Kidney capillary endothelial cell (primary cell): ENCODE results near the gene CSTF1.

Source experiments
- DNase-seq: peaks from one replicate; pipeline ENCODE4 v3.0.0-alpha.2; 2018; ENCODE audit warnings: low spot score

CSTF1 gene

DNA sequence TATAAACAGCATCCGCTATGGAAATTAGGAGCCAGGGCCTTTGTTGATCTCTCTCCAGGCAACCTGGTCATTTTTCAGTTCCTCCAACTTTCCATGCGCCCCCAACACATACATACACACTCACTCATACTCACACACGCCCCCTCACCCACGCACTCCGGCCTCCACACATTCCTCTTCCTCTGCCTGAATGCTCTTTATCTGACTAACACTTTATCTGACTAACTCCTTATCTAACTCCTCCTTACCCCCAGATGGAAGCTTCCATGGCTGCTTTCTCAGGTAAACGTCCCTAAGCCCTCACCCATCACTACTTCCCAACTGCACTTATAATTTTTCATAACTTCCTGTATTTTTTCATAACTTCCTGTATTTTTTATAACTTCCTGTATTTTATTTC lies 37.1 kb downstream of the CSTF1 start:
- peak; percentile 37 for DNase-seq

DNA sequence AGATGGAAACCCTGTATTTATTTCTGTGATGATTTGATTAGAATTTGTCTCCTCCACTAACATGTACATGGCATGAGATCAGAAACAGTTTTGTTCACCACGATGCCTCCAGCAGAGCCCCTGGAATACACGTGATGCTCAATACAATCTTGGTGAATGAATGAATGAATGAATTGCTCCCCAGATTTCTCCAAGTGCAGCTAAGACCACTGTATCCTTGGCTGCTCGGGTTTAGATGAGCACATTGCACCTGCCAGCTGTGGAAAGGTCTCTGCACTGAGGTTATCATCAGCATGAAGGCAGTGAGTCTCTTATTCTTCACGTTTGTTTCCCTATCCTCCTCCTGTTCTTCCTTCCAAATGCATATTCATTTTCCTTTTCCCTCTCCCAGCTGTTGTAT lies 37.5 kb downstream of the CSTF1 start:
- DNase-seq: no peak

DNA sequence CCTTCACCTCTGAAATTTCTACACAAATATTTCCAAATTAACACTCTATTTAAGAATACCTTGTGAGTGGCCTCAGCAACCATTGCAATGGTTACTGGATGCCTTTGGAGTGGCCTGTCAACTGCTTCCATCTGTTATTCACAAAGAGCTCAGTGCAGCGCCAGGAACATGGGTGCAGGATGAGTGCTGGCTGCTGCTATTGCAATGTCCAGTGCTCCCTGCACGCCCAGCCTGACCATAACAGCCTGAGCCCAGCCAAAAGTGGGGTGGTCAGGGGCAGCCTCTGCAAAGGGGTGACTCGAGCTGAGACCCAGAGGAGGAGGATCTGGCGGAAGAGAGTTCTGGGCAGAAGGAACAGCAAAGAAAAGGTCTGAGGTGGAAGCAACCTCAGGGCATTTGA lies 38.0 kb downstream of the CSTF1 start:
- DNase-seq: no peak

DNA sequence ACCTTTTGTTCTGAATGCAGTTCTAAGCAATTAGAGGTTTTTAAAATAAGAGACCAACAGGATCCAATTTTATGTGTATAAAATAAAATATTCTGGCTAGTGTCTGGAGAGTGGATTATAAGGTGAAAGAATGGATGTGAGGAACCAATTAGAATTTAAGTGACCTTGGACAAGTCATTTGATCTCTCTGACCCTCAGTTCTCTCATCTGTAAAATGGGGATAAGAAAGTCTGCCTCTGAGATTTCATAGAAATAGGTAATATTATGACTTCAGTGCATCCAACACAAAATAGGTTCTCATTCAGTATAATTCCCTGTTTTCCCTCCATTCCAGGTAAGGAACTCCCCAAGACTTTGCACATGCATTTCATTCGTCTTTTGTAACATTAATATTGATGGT lies 38.5 kb downstream of the CSTF1 start:
- DNase-seq: no peak

DNA sequence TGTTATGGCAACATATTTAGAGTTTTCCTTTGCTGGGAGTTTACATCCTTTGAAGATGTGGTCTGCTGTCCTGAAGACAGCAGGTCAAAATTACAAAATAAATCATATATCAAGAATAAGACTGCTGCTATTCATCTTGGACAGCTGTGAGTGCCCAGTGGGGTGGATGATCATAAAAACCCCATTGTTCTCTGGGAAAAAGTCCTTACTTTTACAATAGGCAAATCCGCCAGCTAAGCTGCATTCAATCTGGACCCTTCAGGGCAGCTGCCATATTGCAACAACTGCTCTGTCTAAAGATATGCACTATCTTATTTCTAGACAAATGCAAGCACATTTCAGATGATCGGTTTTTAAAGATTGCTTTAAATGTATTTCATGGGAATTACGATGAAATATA lies 39.0 kb downstream of the CSTF1 start:
- no peak for DNase-seq

DNA sequence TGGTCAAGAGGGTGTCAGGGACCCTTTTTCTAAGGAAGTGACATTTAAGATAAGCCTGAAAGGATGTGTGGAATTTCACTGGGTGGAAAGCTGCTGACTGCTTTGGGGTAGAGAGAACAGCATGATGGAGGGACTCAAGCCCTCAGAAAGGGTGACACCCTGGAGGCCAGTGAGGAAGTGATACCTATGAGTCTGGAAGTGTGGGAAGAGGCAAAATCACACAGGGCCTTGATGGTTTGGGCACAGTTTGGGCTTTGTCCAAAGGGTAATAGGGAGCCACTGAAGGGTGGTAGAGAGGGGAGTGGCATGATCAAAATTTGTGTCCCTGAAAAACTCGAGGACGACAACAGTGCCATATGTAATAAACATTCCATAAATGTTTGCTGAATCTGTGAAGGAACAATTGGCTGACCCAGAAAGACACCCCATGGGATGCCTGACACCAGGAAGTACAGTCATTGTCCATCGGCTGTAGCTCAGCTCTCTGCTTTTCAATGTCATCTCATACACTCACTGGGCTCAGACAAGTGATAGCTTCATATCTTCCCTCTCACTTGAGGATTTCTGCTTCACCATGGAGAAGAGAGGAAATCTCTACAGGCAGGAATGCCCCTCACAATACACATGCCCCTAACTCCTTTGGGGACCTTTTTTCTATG lies 40.9 kb downstream of the CSTF1 start:
- no peak for DNase-seq

DNA sequence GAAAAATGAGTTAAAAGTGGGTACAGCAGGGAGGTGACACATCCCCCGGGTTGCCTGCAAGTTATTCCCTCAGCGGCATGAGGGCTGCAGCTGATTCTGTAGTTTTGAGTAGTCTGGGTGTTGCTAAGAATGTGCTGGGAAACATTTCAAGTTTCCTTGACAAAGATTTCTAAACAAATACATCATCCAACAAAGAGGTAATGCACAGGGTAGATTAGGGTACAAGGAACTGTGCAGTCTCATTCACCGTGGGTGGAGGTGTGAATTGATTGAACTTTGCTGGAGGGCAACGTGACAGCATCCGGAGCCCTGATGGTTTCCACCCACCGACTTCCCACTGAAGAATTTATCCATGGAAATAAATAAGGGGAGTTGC lies 41.4 kb downstream of the CSTF1 start:
- no peak for DNase-seq

DNA sequence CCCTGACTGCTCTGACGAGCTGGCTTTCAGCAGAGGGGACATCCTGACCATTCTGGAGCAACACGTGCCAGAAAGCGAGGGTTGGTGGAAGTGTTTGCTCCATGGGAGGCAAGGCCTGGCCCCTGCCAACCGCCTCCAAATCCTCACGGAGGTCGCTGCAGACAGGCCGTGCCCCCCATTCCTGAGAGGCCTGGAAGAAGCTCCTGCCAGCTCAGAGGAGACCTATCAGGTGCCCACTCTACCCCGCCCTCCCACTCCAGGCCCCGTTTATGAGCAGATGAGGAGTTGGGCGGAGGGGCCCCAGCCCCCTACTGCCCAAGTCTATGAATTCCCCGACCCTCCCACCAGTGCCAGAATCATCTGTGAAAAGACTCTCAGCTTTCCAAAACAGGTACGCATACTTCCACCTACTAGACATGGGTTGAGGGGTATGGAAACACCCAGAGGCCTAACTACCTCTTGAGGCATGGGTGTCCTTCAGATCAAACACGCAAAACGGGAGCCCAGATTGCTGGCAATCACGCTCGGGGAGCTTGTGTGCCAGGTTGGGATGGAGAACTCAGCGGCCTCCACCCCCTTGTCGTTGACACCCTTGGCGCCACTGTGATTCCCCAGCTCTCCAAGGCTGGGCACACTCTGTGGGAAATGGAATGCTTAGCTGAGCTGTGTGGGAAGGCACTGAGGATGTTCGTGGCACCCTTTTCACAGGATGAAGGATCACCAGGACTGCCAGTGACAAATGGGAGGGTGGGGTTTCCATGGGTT lies 44.9 kb downstream of the CSTF1 start:
- DNase-seq: no peak

DNA sequence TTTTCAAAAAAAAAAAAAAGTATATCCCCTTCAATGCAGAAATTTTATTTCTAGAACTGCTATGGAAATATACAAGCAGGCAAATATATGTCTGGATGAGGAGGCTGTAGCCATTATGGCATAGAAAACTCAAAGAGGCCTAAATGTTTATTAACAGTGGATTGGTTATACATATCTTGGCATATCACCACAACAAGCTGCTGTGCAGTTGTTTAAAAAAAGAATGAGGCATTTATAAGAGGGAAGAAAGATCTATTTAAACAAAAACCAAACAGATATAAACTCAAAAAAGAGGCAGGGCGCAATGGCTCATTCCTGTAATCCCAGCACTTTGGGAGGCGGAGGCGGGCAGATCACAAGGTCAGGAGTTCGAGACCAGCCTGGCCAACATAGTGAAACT lies 45.8 kb downstream of the CSTF1 start:
- DNase-seq: no peak

DNA sequence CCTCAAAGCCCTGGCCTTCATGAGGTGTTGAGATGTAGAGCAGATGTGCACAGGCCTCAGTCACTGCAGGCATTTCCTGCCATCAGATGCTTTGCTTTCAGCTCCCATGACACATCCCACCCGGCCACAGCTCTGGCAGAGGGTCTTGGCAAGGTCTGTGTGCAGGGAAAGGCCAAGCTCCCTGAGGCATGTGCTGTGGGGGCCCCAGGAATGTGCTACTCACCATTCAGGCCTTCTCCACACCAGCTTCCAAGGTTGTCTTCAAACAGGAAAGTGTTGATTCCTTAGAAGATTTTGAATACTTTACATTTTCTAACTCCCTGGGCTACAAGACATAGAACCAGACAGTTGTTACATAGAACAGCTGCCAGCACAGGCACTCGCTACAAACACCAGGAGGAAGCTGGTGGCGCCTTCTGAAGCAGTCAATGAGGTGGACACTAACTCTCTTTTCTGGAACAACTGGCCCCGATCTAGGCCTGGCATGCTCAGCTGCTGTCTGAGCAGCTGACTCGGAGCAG lies 47.4 kb downstream of the CSTF1 start:
- DNase-seq: peak; percentile 49

DNA sequence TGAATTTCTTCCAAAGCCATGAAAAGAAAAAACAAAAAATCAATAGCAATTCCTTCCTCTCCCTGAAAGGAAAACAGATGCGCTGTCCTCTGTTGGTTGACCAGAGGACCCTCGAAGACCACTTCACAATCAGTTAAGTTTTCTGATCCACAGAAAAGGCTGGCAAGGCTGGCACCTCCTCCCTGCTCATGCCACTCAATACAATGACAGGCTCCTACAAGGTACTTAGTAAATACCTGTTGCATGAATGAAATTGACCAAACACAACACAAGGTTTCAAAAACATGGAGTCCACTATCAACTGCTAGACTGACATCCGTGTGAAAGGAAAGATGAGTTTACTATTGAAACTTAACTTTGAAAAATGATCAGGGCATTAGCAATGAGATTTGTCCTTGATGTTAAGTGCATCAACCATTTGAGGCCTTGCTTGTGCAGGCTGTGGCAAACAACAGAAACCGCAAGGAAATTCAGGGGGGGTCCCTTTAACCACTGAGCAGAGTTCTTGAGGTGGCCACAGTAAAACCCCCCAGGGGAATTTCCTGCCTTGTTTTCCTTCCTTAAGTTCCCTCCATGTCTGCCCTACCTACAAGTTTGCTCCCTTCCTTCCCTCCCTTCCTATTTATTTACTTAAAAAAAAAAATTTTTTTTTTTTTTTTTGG lies 48.0 kb downstream of the CSTF1 start:
- DNase-seq: no peak

DNA sequence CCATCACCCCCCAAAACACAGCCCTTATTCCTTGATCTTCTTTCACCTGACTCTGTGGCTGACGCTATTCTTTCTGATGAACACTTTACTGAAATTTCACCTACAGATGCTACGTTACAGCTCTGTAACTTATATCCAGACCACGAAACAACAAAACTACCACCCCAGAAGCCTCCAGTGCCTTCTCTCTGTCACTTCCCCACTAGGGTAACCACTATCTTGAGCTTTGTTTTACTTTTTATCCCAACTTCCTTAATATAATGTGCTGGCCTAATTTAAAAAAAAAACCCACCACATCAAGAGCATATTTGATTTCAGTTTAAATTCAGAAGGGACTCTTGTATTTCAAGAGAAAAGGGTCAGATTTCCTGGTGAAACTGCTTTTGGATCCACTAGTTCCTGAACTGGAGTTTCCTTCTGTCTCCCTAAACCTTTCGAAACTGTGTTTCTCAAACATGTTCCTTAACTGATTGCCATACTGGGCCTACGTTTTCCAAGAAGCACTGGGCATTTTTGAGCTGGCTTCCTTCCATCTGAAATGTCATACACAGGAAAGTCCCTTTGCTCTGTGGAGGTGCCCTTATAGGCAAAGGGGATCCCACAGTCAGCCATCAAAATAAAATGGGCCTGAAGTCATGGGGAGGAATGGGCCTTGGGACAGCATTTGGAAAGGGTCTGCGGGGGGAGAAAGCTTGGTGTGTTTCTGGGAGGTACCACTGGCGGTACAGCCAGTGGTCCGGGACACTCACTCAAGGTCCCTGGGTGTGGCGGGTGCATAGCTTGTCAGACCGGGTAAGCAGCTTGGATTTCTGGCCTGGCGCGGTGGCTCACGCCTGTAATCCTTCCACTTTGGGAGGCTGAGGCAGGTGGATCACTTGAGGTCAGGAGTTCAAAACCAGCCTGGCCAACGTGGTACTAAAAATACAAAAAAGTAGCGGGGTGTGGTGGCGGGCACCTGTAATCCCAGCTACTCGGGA lies 50.2 kb downstream of the CSTF1 start:
- no peak for DNase-seq

DNA sequence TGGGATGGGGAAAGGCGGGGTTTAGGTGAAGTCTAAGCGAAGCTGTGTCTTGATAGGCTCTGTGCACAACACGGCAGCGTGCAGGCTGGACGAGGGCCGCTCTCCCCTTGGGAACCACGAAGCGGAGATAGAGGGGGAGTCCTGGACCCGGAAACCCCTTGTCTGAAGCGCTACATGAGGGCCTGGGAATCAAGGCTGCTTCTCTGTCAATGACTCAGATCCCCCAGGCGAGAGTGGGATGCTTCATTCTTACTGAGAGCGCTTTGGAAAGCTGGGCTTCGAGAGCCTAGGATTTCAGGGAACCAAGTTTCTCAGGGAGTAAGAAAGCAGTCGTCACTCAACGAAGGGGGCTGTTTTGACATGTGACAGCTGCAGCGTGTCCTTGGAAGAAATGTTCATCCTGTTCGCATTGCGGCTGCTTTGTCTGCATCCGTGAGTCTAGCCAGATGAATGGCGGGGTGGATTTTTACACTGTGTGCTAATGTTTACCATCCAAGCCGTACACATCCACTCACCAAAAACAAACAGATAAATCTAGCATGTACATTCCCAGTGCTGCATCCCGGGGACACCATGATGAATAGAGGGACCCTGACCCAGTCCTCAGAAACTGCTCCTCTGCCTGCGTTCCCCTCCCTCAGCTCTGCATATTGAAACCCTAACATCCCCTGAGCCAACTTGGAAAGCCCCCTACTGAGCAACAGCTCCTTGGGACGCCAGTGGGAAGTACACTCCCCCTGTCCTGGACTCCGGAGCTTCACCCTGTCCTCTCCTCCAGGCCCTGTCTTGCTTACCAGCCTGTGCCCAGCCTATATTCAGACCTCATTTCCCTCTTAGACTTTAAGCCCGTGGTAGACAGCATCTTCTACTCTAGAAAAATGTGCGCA lies 51.5 kb downstream of the CSTF1 start:
- no peak for DNase-seq

DNA sequence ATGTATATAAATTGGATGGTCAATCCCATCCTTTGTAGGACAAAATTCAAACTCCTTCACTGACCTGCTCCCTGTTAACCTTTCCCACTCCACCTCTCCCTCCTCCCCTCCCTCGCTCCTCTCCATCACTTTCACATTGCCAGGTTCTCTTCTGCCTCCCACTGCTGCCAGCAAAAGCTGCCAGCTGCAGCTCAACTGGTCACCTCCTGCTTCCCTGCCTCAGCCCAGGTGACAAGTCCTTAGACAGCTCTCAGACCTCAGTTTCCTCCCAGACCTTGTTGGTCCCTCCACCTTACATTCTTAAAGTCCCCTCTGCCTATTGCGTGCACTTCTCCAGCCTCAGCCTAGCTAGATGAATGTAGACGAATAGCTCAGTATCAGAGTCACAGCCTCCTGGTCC lies 52.7 kb downstream of the CSTF1 start:
- no peak for DNase-seq

DNA sequence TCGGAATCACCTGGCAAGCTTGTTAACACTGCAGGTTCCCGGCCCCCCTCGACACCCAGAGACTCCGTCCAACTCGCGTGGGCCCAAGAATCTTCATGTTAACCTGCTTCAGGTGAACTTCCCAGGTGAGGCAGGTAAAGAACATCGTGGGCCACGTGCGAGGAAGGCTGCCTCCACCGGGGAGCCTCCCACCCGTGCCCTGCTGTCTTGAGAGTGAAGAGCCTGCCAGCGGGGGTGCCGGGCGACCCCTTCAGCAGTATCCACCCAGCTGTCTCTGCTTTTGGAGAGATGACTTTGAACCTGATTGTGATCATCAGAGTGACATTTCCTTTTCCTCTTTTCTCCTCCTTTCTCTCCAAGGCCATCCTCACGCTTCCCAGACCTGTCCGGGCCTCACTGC lies 53.1 kb downstream of the CSTF1 start:
- DNase-seq: no peak

DNA sequence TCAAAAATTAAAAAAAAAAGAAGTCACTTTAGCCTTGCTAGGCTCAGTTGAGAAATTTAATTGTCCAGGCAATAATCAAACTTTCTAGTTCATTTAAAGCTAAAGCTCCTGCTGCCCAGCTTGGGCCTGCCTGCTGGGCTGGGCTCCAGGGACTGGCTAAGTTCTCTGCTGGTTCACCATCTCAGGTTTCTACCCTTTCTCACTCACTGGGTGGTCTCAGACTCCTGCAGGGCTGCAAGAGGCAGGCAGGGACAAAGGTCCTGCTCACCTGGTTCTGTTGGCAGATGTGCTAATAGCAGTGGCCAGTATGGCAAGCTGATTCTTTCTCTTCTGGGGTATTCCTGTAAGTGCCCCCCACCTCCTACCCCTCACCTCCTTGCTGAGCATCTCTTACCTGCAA lies 54.8 kb downstream of the CSTF1 start:
- DNase-seq: no peak

DNA sequence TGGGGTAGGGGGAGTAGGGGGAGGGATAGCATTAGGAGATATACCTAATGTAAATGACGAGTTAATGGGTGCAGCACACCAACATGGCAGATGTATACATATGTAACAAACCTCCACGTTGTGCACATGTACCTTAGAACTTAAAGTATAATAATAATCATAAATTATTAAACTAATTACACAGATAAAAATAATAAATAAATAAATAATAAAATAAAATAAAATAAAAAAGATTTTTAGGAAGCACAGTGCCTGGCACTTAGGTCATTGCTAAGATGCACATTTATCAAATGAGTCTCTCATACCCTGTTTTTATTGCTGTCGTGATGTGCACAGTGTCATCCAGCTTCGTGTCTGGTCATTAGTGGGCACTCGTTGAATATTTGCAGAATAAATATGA lies 57.0 kb downstream of the CSTF1 start:
- no peak for DNase-seq

DNA sequence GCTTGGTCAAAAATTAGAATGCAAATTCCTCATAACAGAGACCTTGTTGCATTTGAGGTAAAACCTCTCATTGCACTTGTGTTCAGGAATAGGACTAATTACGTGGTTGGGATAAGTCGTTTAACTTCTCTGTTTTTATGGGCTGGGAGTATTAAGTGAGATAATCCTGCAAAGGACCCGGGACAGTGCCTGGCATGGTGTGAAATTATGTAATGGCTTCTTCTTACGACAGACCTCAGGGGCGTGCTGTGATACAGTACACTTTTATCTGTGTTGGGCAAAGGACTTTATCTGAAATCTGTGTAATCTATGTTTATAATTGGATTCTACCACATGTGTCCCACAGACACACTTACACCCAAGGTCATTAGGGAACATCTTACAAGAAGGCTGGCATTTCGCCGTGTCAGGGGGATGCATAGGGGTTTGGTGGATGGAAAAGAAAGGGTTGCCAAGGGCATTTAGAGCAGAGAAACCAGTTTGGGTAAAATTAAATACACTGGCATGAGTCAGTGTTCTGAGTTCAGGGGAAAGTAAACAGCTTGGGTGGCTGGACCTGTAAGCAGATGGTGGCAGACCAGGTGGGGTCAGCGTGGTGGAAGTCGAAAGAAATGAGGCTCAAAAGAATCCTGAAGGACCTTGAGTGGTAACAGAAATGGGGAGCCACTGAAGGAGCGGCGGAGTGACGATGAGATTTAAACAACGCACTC lies 58.8 kb downstream of the CSTF1 start:
- no peak for DNase-seq

DNA sequence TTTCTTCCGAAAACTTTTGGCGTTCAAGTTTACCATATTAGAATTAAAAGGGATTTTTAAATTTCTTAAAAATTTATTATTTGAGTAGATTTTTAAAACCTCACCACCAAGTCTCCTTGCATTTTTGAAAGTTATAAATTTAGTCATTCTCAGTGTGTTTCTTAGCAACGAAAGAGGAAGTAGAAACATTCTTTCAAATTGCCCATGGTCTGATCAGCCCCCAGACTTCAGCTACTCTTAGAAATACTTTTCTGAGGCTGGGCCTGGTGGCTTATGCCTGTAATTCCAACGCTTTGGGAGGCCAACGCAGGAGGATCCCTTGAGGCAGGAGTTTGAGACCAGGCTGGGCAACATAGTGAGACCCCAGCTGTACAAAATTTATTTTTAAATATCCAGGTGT lies 60.9 kb downstream of the CSTF1 start:
- DNase-seq: no peak

DNA sequence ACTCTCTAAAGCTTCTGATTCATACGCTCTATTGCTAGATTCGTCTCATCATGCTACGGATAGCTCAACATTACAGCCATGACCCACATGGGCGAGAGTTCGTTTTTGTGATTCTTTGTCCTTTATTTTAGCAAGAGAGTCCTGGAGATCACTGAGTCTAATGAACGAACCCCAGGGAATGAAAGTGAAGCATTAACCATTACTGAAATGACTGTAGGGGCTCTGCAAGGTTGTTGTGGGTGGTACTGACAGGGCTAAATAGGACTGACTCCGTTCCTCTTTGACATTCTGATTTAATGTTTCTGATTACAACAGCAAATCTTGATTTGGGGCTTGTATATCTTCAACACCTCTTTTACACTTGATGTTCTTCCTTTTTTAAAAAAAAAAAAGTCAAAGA lies 62.3 kb downstream of the CSTF1 start:
- DNase-seq: no peak
